Measurements from ENCODE around the gene RAB7B. TPM values are rescaled to one million over a fixed set of nuclear protein-coding genes. Genes with fewer than 3 reads are reported as not detected.

The RAB7B gene
- total RNA-seq, 1 donor from 2014 or later = 10.7 TPM

- no peak for DNase-seq
Measured at GRCh38 chr1:205973377-205974232, 29.6 kb downstream of the RAB7B start.

GRCh38 chr1:205972491-205973168, 30.6 kb downstream of the RAB7B start:
- DNase-seq = no peak

GRCh38 chr1:205972081-205972480, 31.1 kb downstream of the RAB7B start:
- DNase-seq = no peak

GRCh38 chr1:205971082-205971481, 32.1 kb downstream of the RAB7B start:
- no peak for DNase-seq

- no peak for DNase-seq
Measured at GRCh38 chr1:205970486-205970885, 32.7 kb downstream of the RAB7B start.

- DNase-seq = no peak
Measured at GRCh38 chr1:205969229-205969628, 34.0 kb downstream of the RAB7B start.

GRCh38 chr1:205967554-205968335, 35.5 kb downstream of the RAB7B start:
- no peak for DNase-seq

- DNase-seq = no peak
Measured at GRCh38 chr1:205965036-205965884, 37.9 kb downstream of the RAB7B start.

- no peak for DNase-seq
Measured at GRCh38 chr1:205963352-205964155, 39.6 kb downstream of the RAB7B start.

GRCh38 chr1:205962821-205963221, 40.4 kb downstream of the RAB7B start:
- no peak for DNase-seq

GRCh38 chr1:205961991-205962820, 41.0 kb downstream of the RAB7B start:
- no peak for DNase-seq

GRCh38 chr1:205961405-205961804, 41.8 kb downstream of the RAB7B start:
- DNase-seq = no peak

GRCh38 chr1:205959789-205960188, 43.4 kb downstream of the RAB7B start:
- no peak for DNase-seq

- no peak for DNase-seq
Measured at GRCh38 chr1:205955499-205955898, 47.7 kb downstream of the RAB7B start.

- no peak for DNase-seq
Measured at GRCh38 chr1:205954819-205955404, 48.3 kb downstream of the RAB7B start.

- no peak for DNase-seq
Measured at GRCh38 chr1:205951746-205952145, 51.4 kb downstream of the RAB7B start.

- no peak for DNase-seq
Measured at GRCh38 chr1:205950826-205951549, 52.2 kb downstream of the RAB7B start.

GRCh38 chr1:205950280-205950679, 52.9 kb downstream of the RAB7B start:
- DNase-seq = no peak

- DNase-seq = no peak
Measured at GRCh38 chr1:205949753-205950152, 53.4 kb downstream of the RAB7B start.
